ENCODE measurements around the gene GALNT17. TPM values are rescaled to one million over a fixed set of nuclear protein-coding genes. Genes with fewer than 3 reads are reported as not detected.

GALNT17 gene
- polyA plus RNA-seq, 1 donor from 2014 or later: 15.7 TPM

DNA sequence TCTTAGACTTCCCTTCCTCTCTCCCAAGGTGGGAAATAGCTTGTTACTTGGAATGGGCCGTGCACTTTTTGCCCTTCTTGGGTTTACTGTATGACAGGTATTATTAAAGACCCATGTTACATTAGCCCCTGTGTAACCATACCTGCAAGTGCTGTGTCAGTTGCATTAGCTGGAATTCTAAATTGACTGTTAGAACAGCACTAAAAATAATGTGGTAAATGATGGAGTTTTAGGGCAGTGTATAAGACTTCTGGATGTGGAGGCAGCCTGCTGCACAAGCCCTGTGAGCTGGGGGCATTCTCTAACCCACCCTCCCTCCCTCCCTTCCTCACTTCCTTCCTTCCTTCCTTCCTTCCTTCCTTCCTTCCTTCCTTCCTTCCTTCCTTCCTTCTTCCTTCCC lies 52.7 kb downstream of the GALNT17 start:
- no peaks in the 10 kb centered on the region for H3K9me2 ChIP-seq (ENCODE audit: insufficient read depth, low read length)
- TF ChIP-seq, protein P1, sequence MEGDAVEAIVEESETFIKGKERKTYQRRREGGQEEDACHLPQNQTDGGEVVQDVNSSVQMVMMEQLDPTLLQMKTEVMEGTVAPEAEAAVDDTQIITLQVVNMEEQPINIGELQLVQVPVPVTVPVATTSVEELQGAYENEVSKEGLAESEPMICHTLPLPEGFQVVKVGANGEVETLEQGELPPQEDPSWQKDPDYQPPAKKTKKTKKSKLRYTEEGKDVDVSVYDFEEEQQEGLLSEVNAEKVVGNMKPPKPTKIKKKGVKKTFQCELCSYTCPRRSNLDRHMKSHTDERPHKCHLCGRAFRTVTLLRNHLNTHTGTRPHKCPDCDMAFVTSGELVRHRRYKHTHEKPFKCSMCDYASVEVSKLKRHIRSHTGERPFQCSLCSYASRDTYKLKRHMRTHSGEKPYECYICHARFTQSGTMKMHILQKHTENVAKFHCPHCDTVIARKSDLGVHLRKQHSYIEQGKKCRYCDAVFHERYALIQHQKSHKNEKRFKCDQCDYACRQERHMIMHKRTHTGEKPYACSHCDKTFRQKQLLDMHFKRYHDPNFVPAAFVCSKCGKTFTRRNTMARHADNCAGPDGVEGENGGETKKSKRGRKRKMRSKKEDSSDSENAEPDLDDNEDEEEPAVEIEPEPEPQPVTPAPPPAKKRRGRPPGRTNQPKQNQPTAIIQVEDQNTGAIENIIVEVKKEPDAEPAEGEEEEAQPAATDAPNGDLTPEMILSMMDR (IDR thresholded peaks at IDR 0.05; ENCODE audit: poor library complexity, severe bottlenecking): no peak
- TF ChIP-seq POLR2AphosphoS5 (IDR thresholded peaks at IDR 0.05): no peak

DNA sequence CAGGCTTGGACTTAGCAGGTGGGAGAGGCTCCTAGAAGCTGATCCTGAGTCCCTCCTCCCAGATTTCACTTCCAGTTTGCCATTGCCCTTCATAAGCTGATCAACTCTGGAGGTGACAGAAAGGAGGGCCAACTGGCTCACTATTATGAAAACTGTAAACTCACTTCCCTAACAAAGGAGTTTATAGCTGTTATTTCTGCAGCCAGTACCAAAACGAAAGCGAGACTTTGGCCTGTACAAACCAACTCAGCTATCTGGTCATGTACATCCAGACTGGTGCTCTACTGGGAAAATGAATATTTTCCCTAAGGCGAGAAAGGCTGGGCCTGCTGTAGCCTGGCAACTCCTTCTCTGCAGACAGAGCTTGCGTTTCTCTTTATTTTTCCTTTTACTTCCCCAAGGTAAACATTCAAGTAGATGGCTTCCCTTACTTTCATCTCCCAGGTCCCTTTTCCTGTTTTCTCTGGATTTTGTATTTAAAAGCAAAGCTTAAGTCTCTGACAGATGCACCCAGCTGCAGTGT lies 54.7 kb downstream of the GALNT17 start:
- no peak overlapping the region for H3K4me3 ChIP-seq (ENCODE audit: low read length)
- no peak overlapping the region for H3K9ac ChIP-seq (ENCODE audit: low read length)
- no peaks in the 10 kb centered on the region for H3F3A ChIP-seq (ENCODE audit: insufficient read depth, low read length, poor library complexity, severe bottlenecking)
- no peaks in the 10 kb centered on the region for H4K20me1 ChIP-seq (ENCODE audit: insufficient read depth)
- TF ChIP-seq, protein P1 (IDR thresholded peaks at IDR 0.05; ENCODE audit: poor library complexity, severe bottlenecking): no peak
- no peak for TF ChIP-seq SMC3 (conservative IDR thresholded peaks at IDR 0.05; ENCODE audit: poor library complexity)
- no peak for TF ChIP-seq TAF1 (IDR thresholded peaks at IDR 0.05; ENCODE audit: low read depth)
- TF ChIP-seq RAD21 (conservative IDR thresholded peaks at IDR 0.05): no peak
- no peak for TF ChIP-seq POLR2AphosphoS5 (IDR thresholded peaks at IDR 0.05)
- no peak for TF ChIP-seq EP300 (conservative IDR thresholded peaks at IDR 0.05; ENCODE audit: poor library complexity, severe bottlenecking)
- TF ChIP-seq EZH2 (IDR thresholded peaks at IDR 0.05; ENCODE audit: borderline replicate concordance, insufficient read depth, low read length, poor library complexity, severe bottlenecking): no peak
- TF ChIP-seq, protein P2, sequence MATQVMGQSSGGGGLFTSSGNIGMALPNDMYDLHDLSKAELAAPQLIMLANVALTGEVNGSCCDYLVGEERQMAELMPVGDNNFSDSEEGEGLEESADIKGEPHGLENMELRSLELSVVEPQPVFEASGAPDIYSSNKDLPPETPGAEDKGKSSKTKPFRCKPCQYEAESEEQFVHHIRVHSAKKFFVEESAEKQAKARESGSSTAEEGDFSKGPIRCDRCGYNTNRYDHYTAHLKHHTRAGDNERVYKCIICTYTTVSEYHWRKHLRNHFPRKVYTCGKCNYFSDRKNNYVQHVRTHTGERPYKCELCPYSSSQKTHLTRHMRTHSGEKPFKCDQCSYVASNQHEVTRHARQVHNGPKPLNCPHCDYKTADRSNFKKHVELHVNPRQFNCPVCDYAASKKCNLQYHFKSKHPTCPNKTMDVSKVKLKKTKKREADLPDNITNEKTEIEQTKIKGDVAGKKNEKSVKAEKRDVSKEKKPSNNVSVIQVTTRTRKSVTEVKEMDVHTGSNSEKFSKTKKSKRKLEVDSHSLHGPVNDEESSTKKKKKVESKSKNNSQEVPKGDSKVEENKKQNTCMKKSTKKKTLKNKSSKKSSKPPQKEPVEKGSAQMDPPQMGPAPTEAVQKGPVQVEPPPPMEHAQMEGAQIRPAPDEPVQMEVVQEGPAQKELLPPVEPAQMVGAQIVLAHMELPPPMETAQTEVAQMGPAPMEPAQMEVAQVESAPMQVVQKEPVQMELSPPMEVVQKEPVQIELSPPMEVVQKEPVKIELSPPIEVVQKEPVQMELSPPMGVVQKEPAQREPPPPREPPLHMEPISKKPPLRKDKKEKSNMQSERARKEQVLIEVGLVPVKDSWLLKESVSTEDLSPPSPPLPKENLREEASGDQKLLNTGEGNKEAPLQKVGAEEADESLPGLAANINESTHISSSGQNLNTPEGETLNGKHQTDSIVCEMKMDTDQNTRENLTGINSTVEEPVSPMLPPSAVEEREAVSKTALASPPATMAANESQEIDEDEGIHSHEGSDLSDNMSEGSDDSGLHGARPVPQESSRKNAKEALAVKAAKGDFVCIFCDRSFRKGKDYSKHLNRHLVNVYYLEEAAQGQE (IDR thresholded peaks at IDR 0.05; ENCODE audit: borderline replicate concordance): no peak
- no peak for TF ChIP-seq MXI1 (conservative IDR thresholded peaks at IDR 0.05; ENCODE audit: poor library complexity, severe bottlenecking)
- H3K36me3 ChIP-seq (ENCODE audit: insufficient read depth, low read length): no peaks in the 10 kb centered on the region
- H3K4me2 ChIP-seq (ENCODE audit: low read length): no peak overlapping the region
- no peak overlapping the region for H3K27ac ChIP-seq (ENCODE audit: low read length)
- H3K9me2 ChIP-seq (ENCODE audit: insufficient read depth, low read length): no peaks in the 10 kb centered on the region
- peaks cover 3% of the 10 kb centered on the region for H3K9me3 ChIP-seq (ENCODE audit: low read length)
- H3K27me3 ChIP-seq (ENCODE audit: insufficient read depth, low read depth, low read length): no peaks in the 10 kb centered on the region
- H3K79me2 ChIP-seq (replicated peaks; ENCODE audit: insufficient read depth, low read length): no peaks in the 10 kb centered on the region
- H2AFZ ChIP-seq (ENCODE audit: low read depth, low read length): no peak overlapping the region

More for the DNA sequence above, 52.7 kb downstream of the GALNT17 start:
- Histone ChIP-seq H4K20me1 (ENCODE audit: insufficient read depth) (no peaks in the 10 kb centered on the region), H3F3A (ENCODE audit: insufficient read depth, low read length, poor library complexity, severe bottlenecking) (no peaks in the 10 kb centered on the region), H3K36me3 (ENCODE audit: insufficient read depth, low read length) (no peaks in the 10 kb centered on the region), H3K4me3 (ENCODE audit: low read length) (no peak overlapping the region), H3K4me2 (ENCODE audit: low read length) (no peak overlapping the region), H3K27me3 (ENCODE audit: insufficient read depth, low read depth, low read length) (no peaks in the 10 kb centered on the region), H3K9ac (ENCODE audit: low read length) (no peak overlapping the region), H3K79me2 (replicated peaks; ENCODE audit: insufficient read depth, low read length) (no peaks in the 10 kb centered on the region), H3K9me3 (ENCODE audit: low read length) (peaks cover 3% of the 10 kb centered on the region), H3K27ac (ENCODE audit: low read length) (no peak overlapping the region), H2AFZ (ENCODE audit: low read depth, low read length) (no peak overlapping the region)

Data from neural cell (in vitro differentiated cells).